GM19324 (cell line): Measurements from ENCODE around the gene SEMA5A.

Experiments used
- ATAC-seq: cut with Tn5 transposase; IDR thresholded peaks from one replicate; pipeline ENCODE4 v1.9.1; 2021; ENCODE audit warnings: mild to moderate bottlenecking, moderate library complexity; ENCODE audit not compliant: unreplicated experiment, low FRiP score

Gene SEMA5A

DNA sequence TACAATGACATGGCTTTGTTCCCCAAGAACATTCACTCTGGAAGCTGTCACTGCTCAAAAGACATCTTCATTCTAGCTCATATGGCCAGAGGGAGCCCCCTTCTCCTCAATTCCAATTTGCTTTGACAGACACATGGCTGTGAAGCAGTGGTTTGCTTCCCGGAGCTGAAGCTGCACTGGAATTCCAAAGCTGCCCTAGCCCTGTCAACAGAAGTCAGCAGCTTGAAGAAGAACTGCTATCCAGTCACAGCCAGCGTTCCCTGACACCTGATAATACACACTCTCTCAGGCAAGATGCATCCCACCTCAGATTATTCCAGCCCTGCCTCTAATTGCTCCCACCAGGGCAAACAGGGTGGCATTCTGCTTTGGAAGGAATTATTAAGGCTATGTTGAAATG is 93.7 kb downstream of the SEMA5A start:
- ATAC-seq = no peak

GRCh38 chr5:9451037-9451436 is 94.8 kb downstream of the SEMA5A start:
- no peak for ATAC-seq

DNA sequence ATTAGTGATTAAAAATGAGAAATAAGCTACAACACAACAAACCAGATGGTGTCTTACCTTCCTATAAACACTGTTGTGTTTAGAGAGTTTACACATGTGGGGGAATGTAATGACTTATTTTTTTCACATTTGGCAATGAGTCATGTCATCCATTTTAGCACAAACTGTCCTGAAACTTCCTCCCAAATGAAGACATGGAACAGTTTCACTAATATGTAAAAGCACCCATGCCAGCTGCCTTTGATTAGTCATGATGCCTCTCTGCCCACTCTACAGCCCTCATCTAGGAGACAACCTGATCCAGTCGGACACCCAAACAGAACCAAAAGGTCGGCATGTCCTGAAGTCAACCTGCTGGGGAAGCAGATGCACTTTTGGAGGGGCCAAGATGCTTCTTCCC is 98.2 kb downstream of the SEMA5A start:
- no peak for ATAC-seq

- no peak for ATAC-seq
These were observed 100.0 kb downstream of the SEMA5A start for GRCh38 chr5:9445826-9446388.

DNA sequence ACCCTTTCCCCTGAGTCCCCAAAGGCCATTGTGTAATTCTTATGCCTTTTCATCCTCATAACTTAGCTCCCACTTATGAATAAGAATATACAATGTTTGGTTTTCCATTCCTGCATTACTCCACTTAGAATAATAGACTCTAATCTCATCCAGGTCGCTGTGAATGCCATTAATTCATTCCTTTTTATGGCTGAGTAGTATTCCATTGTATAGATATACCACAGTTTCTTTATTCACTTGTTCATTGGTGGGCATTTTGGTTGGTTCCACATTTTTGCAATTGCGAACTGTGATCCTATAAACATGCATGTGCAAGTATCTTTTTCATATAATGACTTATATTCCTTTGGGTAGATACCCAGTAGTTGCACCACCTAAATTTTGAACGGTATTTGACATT is 101.5 kb downstream of the SEMA5A start:
- no peak for ATAC-seq

GRCh38 chr5:9441610-9442009 is 104.3 kb downstream of the SEMA5A start:
- ATAC-seq = no peak

- ATAC-seq = no peak
These were observed 105.4 kb downstream of the SEMA5A start for GRCh38 chr5:9440517-9440916.

DNA sequence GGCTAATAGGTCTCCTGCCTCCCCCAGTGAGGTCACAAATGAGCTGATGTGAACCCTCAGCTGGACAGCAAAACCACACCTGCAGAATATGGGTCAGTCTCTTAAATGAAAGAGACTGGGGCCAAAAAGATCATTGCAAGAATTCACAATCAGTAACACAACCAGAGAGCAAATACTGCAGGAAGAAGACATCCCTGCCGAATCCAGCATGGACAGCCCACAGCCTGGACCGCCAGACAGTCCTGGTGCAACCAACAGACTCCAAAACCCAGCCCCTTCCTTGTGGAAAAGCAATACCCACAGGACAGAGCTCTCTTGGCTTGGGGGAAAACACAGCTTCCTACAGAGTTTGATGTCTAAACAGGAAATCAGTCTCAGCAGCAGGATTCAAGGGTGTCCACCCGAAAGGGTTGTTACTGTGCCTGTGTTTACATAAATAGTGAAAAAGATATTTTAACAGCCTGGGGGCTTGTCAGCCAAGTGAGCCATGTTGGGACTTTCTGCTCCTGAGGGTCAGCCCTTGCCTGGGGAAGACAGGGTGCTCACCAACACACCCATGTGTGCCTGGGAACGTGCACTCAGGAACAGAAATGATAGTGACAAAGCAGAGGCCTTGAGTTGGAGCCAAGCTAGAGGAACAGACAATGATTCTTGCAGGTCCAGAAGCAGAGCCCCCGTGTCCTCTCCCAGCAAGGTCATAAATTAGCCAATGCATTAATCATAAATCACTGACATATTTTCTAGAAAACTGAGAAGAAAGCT is 106.2 kb downstream of the SEMA5A start:
- ATAC-seq = no peak

- ATAC-seq = no peak
These were observed 107.1 kb downstream of the SEMA5A start for GRCh38 chr5:9438596-9439354.

DNA sequence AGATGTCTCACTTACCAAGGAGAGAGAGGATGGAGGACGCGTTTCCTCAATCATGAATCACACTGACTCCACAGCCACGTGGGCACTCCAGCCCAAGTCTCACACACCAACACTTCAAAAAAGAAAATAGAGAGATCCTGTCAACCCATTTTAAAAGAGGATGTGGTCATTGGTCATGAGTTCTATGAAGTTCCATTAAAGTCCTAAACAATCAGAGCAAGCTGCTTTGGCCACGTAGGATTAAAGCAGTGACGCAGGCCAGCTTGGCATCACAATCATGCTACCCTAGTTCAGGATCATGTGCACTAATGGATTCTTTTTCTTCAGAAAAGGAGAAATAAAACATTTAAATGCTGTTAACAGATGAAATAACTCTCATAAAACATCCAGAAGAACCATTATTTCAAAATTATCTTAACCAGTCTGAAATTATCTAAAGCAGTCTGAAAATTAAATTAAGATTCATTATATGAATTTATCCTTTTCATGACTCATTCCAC is 108.1 kb downstream of the SEMA5A start:
- no peak for ATAC-seq

- ATAC-seq = no peak
These were observed 114.2 kb downstream of the SEMA5A start for GRCh38 chr5:9431496-9432258.

GRCh38 chr5:9431151-9431495 is 114.8 kb downstream of the SEMA5A start:
- ATAC-seq = no peak

GRCh38 chr5:9430306-9430705 is 115.6 kb downstream of the SEMA5A start:
- no peak for ATAC-seq

GRCh38 chr5:9429691-9430215 is 116.1 kb downstream of the SEMA5A start:
- ATAC-seq = no peak

- no peak for ATAC-seq
These were observed 117.6 kb downstream of the SEMA5A start for GRCh38 chr5:9428272-9428671.

GRCh38 chr5:9425710-9426109 is 120.2 kb downstream of the SEMA5A start:
- no peak for ATAC-seq

DNA sequence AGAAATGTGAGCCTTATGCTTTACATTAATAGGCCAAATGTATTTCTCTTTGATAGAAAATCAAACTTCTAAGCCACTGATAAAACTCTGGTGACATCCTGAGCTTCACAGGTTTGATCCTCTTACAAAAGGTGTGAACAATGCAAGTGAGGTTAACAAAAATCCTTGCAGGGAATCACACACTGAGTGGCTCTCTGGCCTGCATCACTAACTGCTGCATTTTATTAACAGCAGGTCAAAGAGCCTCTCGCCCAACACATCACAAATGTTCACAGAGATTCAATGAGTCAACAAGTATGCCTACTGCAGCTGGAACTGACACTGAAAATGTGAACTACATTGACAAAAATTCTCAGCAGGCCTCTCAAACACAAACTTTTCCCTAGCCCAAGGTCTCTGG is 122.3 kb downstream of the SEMA5A start:
- ATAC-seq = no peak

GRCh38 chr5:9421884-9422283 is 124.0 kb downstream of the SEMA5A start:
- no peak for ATAC-seq

DNA sequence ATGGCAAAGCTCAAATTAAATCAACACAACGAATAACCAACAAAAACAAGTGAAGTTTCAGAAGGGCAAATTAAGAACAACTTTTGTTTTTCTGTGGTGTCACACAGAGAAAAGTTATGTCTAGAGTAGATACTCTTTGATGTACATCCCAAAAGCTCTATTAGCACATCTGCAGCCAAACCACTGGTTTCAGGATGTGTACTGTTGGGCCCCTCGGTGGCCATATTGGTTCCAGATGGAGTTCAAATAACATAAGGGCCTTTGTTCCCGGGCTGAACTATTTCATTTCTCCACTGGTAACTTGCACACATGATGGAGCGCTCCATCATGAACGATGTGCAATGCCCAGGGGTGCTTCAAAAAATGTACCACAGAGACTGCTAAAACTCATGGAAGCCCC is 126.1 kb downstream of the SEMA5A start:
- ATAC-seq = no peak

DNA sequence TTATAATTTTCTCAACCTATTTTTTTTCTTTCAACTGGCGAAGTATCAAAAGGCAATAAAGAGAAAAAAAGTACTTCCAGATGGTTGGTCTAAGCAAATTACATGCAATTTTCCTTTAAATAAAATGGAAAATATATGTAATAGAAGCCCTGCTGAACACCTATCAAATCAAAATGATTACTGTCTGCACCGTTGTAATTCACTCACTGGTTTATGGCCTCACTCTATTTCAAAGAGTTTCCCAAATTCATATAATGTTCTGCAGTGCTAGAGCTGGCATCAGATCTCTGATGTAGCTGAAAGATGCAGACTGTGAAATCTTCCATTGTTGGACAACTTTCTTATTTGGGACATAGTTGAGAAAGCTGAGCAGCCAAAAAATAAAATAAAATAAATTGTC is 130.3 kb downstream of the SEMA5A start:
- no peak for ATAC-seq

DNA sequence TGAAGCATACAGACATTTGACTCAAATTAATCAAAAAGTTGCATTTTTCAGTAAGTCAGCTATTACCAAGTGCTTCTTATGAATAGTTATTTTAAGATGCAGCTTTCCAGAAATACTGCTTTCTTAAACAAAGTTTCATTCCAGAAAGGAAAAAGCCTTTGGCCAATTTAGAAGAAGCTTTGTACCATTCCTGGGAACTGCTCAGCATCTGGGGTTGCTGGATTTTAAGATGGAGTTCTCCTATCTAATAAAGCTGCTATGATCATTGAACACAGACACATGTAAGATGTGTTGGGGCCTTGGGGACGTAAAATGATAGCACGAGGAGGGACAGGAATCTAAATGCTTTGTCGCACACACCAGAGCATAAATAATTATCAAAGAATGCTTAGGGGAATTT is 130.8 kb downstream of the SEMA5A start:
- ATAC-seq = no peak
